ENCODE results near the gene BMX.
A peak's percentile ranks its signal among the peaks of the same experiment; 100 is the strongest.

The BMX gene

GRCh38 chrX:15567886-15568616 is 67.4 kb downstream of the BMX start:
- no peaks in the 10 kb centered on the region for H3K36me3 ChIP-seq (ENCODE audit: control insufficient read depth, insufficient read depth, low read length)
- no peak overlapping the region for H3K4me3 ChIP-seq (ENCODE audit: extremely low read depth, insufficient read depth, low read length, poor library complexity, severe bottlenecking)
- no peaks in the 10 kb centered on the region for H3K9me3 ChIP-seq (ENCODE audit: control insufficient read depth, low read length)
- WGBS, 2 experiments (ENCODE audit: insufficient coverage in 2 of 2), result no CpG with 5 or more reads among the region's 7 CpGs
- H3K27ac ChIP-seq (ENCODE audit: low read depth, low read length, severe bottlenecking), result no peak overlapping the region
- no peaks in the 10 kb centered on the region for H3K4me1 ChIP-seq (ENCODE audit: control insufficient read depth, insufficient read depth, low read length, poor library complexity, severe bottlenecking)

GRCh38 chrX:15570145-15570544 is 69.5 kb downstream of the BMX start:
- H3K4me3 ChIP-seq (ENCODE audit: extremely low read depth, insufficient read depth, low read length, poor library complexity, severe bottlenecking), result no peak overlapping the region
- no peaks in the 10 kb centered on the region for H3K36me3 ChIP-seq (ENCODE audit: control insufficient read depth, insufficient read depth, low read length)
- no peaks in the 10 kb centered on the region for H3K9me3 ChIP-seq (ENCODE audit: control insufficient read depth, low read length)
- WGBS, 2 experiments (ENCODE audit: insufficient coverage in 2 of 2), result 83% methylated on average over 1 of the region's 1 CpG; no CpG with 5 or more reads in 1 of the 2 experiments
- no peaks in the 10 kb centered on the region for H3K4me1 ChIP-seq (ENCODE audit: control insufficient read depth, insufficient read depth, low read length, poor library complexity, severe bottlenecking)
- H3K27ac ChIP-seq (ENCODE audit: low read depth, low read length, severe bottlenecking), result no peak overlapping the region

- H3K4me1 ChIP-seq (ENCODE audit: control insufficient read depth, insufficient read depth, low read length, poor library complexity, severe bottlenecking), result no peaks in the 10 kb centered on the region
- H3K4me3 ChIP-seq (ENCODE audit: extremely low read depth, insufficient read depth, low read length, poor library complexity, severe bottlenecking), result no peak overlapping the region
- no peaks in the 10 kb centered on the region for H3K9me3 ChIP-seq (ENCODE audit: control insufficient read depth, low read length)
- WGBS, 2 experiments (ENCODE audit: insufficient coverage in 2 of 2), result no CpG with 5 or more reads among the region's 2 CpGs
- H3K27ac ChIP-seq (ENCODE audit: low read depth, low read length, severe bottlenecking), result no peak overlapping the region
- no peaks in the 10 kb centered on the region for H3K36me3 ChIP-seq (ENCODE audit: control insufficient read depth, insufficient read depth, low read length)
Observed at GRCh38 chrX:15574017-15574416, 73.4 kb downstream of the BMX start.

- H3K9me3 ChIP-seq (ENCODE audit: control insufficient read depth, low read length), result no peaks in the 10 kb centered on the region
- H3K4me3 ChIP-seq (ENCODE audit: extremely low read depth, insufficient read depth, low read length, poor library complexity, severe bottlenecking), result no peak overlapping the region
- no CpG with 5 or more reads among the region's 1 CpG for WGBS, 2 experiments (ENCODE audit: insufficient coverage in 2 of 2)
- H3K27ac ChIP-seq (ENCODE audit: low read depth, low read length, severe bottlenecking), result no peak overlapping the region
- H3K4me1 ChIP-seq (ENCODE audit: control insufficient read depth, insufficient read depth, low read length, poor library complexity, severe bottlenecking), result peaks cover 4% of the 10 kb centered on the region
- H3K36me3 ChIP-seq (ENCODE audit: control insufficient read depth, insufficient read depth, low read length), result no peaks in the 10 kb centered on the region
Observed at GRCh38 chrX:15576019-15576418, 75.4 kb downstream of the BMX start.

- WGBS, 2 experiments (ENCODE audit: insufficient coverage in 2 of 2), result 51 to 61% methylated on average over 3 of the region's 5 CpGs
- Histone ChIP-seq H3K4me1 (ENCODE audit: control insufficient read depth, insufficient read depth, low read length, poor library complexity, severe bottlenecking) (peaks cover 4% of the 10 kb centered on the region), H3K9me3 (ENCODE audit: control insufficient read depth, low read length) (no peaks in the 10 kb centered on the region), H3K4me3 (ENCODE audit: extremely low read depth, insufficient read depth, low read length, poor library complexity, severe bottlenecking) (no peak overlapping the region), H3K27ac (ENCODE audit: low read depth, low read length, severe bottlenecking) (no peak overlapping the region), H3K36me3 (ENCODE audit: control insufficient read depth, insufficient read depth, low read length) (no peaks in the 10 kb centered on the region)
Observed at GRCh38 chrX:15579778-15580747, 79.5 kb downstream of the BMX start.

- Histone ChIP-seq H3K4me3 (ENCODE audit: extremely low read depth, insufficient read depth, low read length, poor library complexity, severe bottlenecking) (no peak overlapping the region), H3K27ac (ENCODE audit: low read depth, low read length, severe bottlenecking) (no peak overlapping the region), H3K9me3 (ENCODE audit: control insufficient read depth, low read length) (no peaks in the 10 kb centered on the region), H3K36me3 (ENCODE audit: control insufficient read depth, insufficient read depth, low read length) (no peaks in the 10 kb centered on the region), H3K4me1 (ENCODE audit: control insufficient read depth, insufficient read depth, low read length, poor library complexity, severe bottlenecking) (peaks cover 13% of the 10 kb centered on the region)
- WGBS, 2 experiments (ENCODE audit: insufficient coverage in 2 of 2), result no CpG with 5 or more reads among the region's 2 CpGs
Observed at GRCh38 chrX:15594371-15594770, 93.8 kb downstream of the BMX start.

GRCh38 chrX:15598026-15598425 is 97.4 kb downstream of the BMX start:
- Histone ChIP-seq H3K4me1 (ENCODE audit: control insufficient read depth, insufficient read depth, low read length, poor library complexity, severe bottlenecking) (peaks cover 13% of the 10 kb centered on the region), H3K4me3 (ENCODE audit: extremely low read depth, insufficient read depth, low read length, poor library complexity, severe bottlenecking) (no peak overlapping the region), H3K27ac (ENCODE audit: low read depth, low read length, severe bottlenecking) (no peak overlapping the region), H3K36me3 (ENCODE audit: control insufficient read depth, insufficient read depth, low read length) (no peaks in the 10 kb centered on the region), H3K9me3 (ENCODE audit: control insufficient read depth, low read length) (no peaks in the 10 kb centered on the region)
- WGBS, 2 experiments (ENCODE audit: insufficient coverage in 2 of 2), result no CpG with 5 or more reads among the region's 3 CpGs

GRCh38 chrX:15599461-15599860 is 98.9 kb downstream of the BMX start:
- H3K36me3 ChIP-seq (ENCODE audit: control insufficient read depth, insufficient read depth, low read length), result no peaks in the 10 kb centered on the region
- no peak overlapping the region for H3K27ac ChIP-seq (ENCODE audit: low read depth, low read length, severe bottlenecking)
- no peaks in the 10 kb centered on the region for H3K9me3 ChIP-seq (ENCODE audit: control insufficient read depth, low read length)
- H3K4me1 ChIP-seq (ENCODE audit: control insufficient read depth, insufficient read depth, low read length, poor library complexity, severe bottlenecking), result peaks cover 13% of the 10 kb centered on the region
- 100% methylated on average over 1 of the region's 4 CpGs; no CpG with 5 or more reads in 1 of the 2 experiments for WGBS, 2 experiments (ENCODE audit: insufficient coverage in 2 of 2)
- no peak overlapping the region for H3K4me3 ChIP-seq (ENCODE audit: extremely low read depth, insufficient read depth, low read length, poor library complexity, severe bottlenecking)

GRCh38 chrX:15600049-15600448 is 99.4 kb downstream of the BMX start:
- Histone ChIP-seq H3K36me3 (ENCODE audit: control insufficient read depth, insufficient read depth, low read length) (no peaks in the 10 kb centered on the region), H3K4me1 (ENCODE audit: control insufficient read depth, insufficient read depth, low read length, poor library complexity, severe bottlenecking) (peaks cover 13% of the 10 kb centered on the region), H3K9me3 (ENCODE audit: control insufficient read depth, low read length) (no peaks in the 10 kb centered on the region), H3K4me3 (ENCODE audit: extremely low read depth, insufficient read depth, low read length, poor library complexity, severe bottlenecking) (no peak overlapping the region), H3K27ac (ENCODE audit: low read depth, low read length, severe bottlenecking) (peak overlapping the region; percentile 23)

GRCh38 chrX:15600745-15601144 is 100.1 kb downstream of the BMX start, which contains the start of gene ACE2:
TSS of gene ACE2 (minus strand) at chrX:15600960. CDS start at chrX:15600911, 49 bp downstream.
- Histone ChIP-seq H3K4me3 (ENCODE audit: extremely low read depth, insufficient read depth, low read length, poor library complexity, severe bottlenecking) (no peak within 1 kb of the TSS), H3K9me3 (ENCODE audit: control insufficient read depth, low read length) (no peaks in the 10 kb centered on the region), H3K4me1 (ENCODE audit: control insufficient read depth, insufficient read depth, low read length, poor library complexity, severe bottlenecking) (peaks cover 13% of the 10 kb centered on the region), H3K36me3 (ENCODE audit: control insufficient read depth, insufficient read depth, low read length) (no peaks in the 10 kb centered on the region), H3K27ac (ENCODE audit: low read depth, low read length, severe bottlenecking) (peak within 1 kb of the TSS; percentile 23)
- WGBS, 2 experiments (ENCODE audit: insufficient coverage in 2 of 2), result 100% methylated on average over 2 of the region's 4 CpGs; no CpG with 5 or more reads in 1 of the 2 experiments
